Hepatocyte (in vitro differentiated cells): Measurements from ENCODE around the gene CPD.

Experiments
- CTCF ChIP-seq: fragments of 200-600 bp; sonication (generic); IDR thresholded peaks from 2 replicates; pipeline ENCODE4 v1.5.1; 2016; ENCODE audit warnings: antibody characterized with exemption, mild to moderate bottlenecking; ENCODE audit not compliant: poor library complexity
- EZH2 ChIP-seq: fragments of 200-600 bp; sonication (generic); IDR thresholded peaks from 2 replicates; pipeline ENCODE4 v1.6.1; 2016; ENCODE audit warnings: antibody characterized with exemption, mild to moderate bottlenecking, borderline replicate concordance
- EZH2phosphoT487 ChIP-seq: fragments of 200-600 bp; sonication (generic); IDR thresholded peaks from one replicate; pipeline ENCODE4 v1.6.1; 2018; ENCODE audit warnings: antibody characterized with exemption, mild to moderate bottlenecking, low read depth, moderate library complexity; ENCODE audit not compliant: unreplicated experiment, severe bottlenecking

- TF ChIP-seq EZH2 = no peak
- no peak for TF ChIP-seq CTCF
- TF ChIP-seq EZH2phosphoT487 = no peak
Observed at GRCh38 chr17:30378241-30378824, 394 bp upstream of the CPD start.
